Effector memory CD4-positive, alpha-beta T cell (primary cell): ENCODE data around the gene C19orf81.
"Not testable (repeated sequence)": the region's sequence is repeated elsewhere in the genome, so short reads cannot be mapped to it uniquely, and the experiment has no call there.

Experiments used
- DNase-seq, 3 donors: peaks; one replicate each; pipeline ENCODE4 v3.0.0-alpha.2; 2020
- H3K27ac ChIP-seq: 2 replicates; pipeline ENCODE4 v1.7.0; 2013; ENCODE audit warnings: mild to moderate bottlenecking, low read length, moderate library complexity; ENCODE audit not compliant: insufficient read depth, poor library complexity, severe bottlenecking
- H3K27me3 ChIP-seq: replicated peaks from 2 replicates; pipeline ENCODE4 v1.7.0; 2013; ENCODE audit warnings: mild to moderate bottlenecking, low read length; ENCODE audit not compliant: insufficient read depth, control insufficient read depth, poor library complexity, severe bottlenecking
- H3K36me3 ChIP-seq: 2 replicates; pipeline ENCODE4 v1.7.0; 2013; ENCODE audit warnings: mild to moderate bottlenecking, low read length, moderate library complexity; ENCODE audit not compliant: control insufficient read depth, insufficient read depth
- H3K4me1 ChIP-seq: 2 replicates; pipeline ENCODE4 v1.7.0; 2013; ENCODE audit warnings: low read length, mild to moderate bottlenecking; ENCODE audit not compliant: control insufficient read depth, insufficient read depth, poor library complexity, severe bottlenecking
- H3K4me3 ChIP-seq: 2 replicates; pipeline ENCODE4 v1.7.0; 2013; ENCODE audit warnings: low read length, low read depth, mild to moderate bottlenecking; ENCODE audit not compliant: insufficient read depth, poor library complexity, severe bottlenecking
- H3K9me3 ChIP-seq: 2 replicates; pipeline ENCODE4 v1.7.0; 2013; ENCODE audit warnings: mild to moderate bottlenecking, low read length, moderate library complexity; ENCODE audit not compliant: control insufficient read depth
- total RNA-seq, 3 donors: gene quantifications; one replicate each; lab custom pipeline; 2026; lab: John Stamatoyannopoulos, UW

Gene C19orf81
- 0 to 0.19 (median 0) reads per million in 3 donors for total RNA-seq

- Histone ChIP-seq H3K36me3 (no peaks in the 10 kb centered on the region), H3K27ac (no peak within 1 kb of the TSS), H3K4me1 (no peaks in the 10 kb centered on the region), H3K4me3 (no peak within 1 kb of the TSS), H3K27me3 (peaks cover 4% of the 10 kb centered on the region), H3K9me3 (no peaks in the 10 kb centered on the region)
- DNase-seq = no peak
Measured at GRCh38 chr19:50649433-50650391, at the start of gene C19orf81. TSS of gene C19orf81 (plus strand) at chr19:50649445. CDS start at chr19:50649445, 0 bp downstream.

GRCh38 chr19:50601407-50602088 is 47.7 kb upstream of the C19orf81 start:
- no peak overlapping the region for H3K4me3 ChIP-seq
- no peaks in the 10 kb centered on the region for H3K4me1 ChIP-seq
- no peaks in the 10 kb centered on the region for H3K36me3 ChIP-seq
- no peak for DNase-seq
- no peaks in the 10 kb centered on the region for H3K9me3 ChIP-seq
- peaks cover 2% of the 10 kb centered on the region for H3K27me3 ChIP-seq
- H3K27ac ChIP-seq = no peak overlapping the region

GRCh38 chr19:50602089-50602422 is 47.2 kb upstream of the C19orf81 start:
- no peaks in the 10 kb centered on the region for H3K4me1 ChIP-seq
- H3K36me3 ChIP-seq = no peaks in the 10 kb centered on the region
- no peak overlapping the region for H3K27ac ChIP-seq
- H3K27me3 ChIP-seq = peaks cover 3% of the 10 kb centered on the region
- no peak for DNase-seq
- no peaks in the 10 kb centered on the region for H3K9me3 ChIP-seq
- H3K4me3 ChIP-seq = no peak overlapping the region

GRCh38 chr19:50602496-50602895 is 46.7 kb upstream of the C19orf81 start:
- DNase-seq = no peak
- no peaks in the 10 kb centered on the region for H3K36me3 ChIP-seq
- no peak overlapping the region for H3K27ac ChIP-seq

GRCh38 chr19:50602935-50603334 is 46.3 kb upstream of the C19orf81 start:
- H3K36me3 ChIP-seq = no peaks in the 10 kb centered on the region
- H3K4me3 ChIP-seq = no peak overlapping the region
- no peak overlapping the region for H3K27ac ChIP-seq
- no peak for DNase-seq
- H3K27me3 ChIP-seq = peaks cover 3% of the 10 kb centered on the region
- H3K4me1 ChIP-seq = no peaks in the 10 kb centered on the region
- H3K9me3 ChIP-seq = no peaks in the 10 kb centered on the region

More at GRCh38 chr19:50602496-50602895, 46.7 kb upstream of the C19orf81 start:
- no peaks in the 10 kb centered on the region for H3K4me1 ChIP-seq
- no peak overlapping the region for H3K4me3 ChIP-seq
- no peaks in the 10 kb centered on the region for H3K9me3 ChIP-seq
- H3K27me3 ChIP-seq = peaks cover 3% of the 10 kb centered on the region

- not testable (repeated sequence) for H3K36me3 ChIP-seq, H3K4me3 ChIP-seq, DNase-seq, H3K9me3 ChIP-seq, H3K4me1 ChIP-seq, H3K27ac ChIP-seq, H3K27me3 ChIP-seq
Measured at GRCh38 chr19:50604264-50605073, 44.8 kb upstream of the C19orf81 start.

- H3K27ac ChIP-seq, H3K4me1 ChIP-seq, H3K9me3 ChIP-seq, H3K27me3 ChIP-seq, H3K4me3 ChIP-seq, H3K36me3 ChIP-seq, DNase-seq: not testable (repeated sequence)
Measured at GRCh38 chr19:50606059-50606836, 43.0 kb upstream of the C19orf81 start.

- H3K27me3 ChIP-seq = peaks cover 3% of the 10 kb centered on the region
- H3K27ac ChIP-seq = no peak overlapping the region
- DNase-seq = no peak
- H3K4me1 ChIP-seq = no peaks in the 10 kb centered on the region
- H3K4me3 ChIP-seq = no peak overlapping the region
- no peaks in the 10 kb centered on the region for H3K9me3 ChIP-seq
- no peaks in the 10 kb centered on the region for H3K36me3 ChIP-seq
Measured at GRCh38 chr19:50607388-50607787, 41.9 kb upstream of the C19orf81 start.
